HG02970 (cell line): ENCODE results near the gene MARCHF4.

ENCODE experiments used
- ATAC-seq: cut with Tn5 transposase; IDR thresholded peaks from one replicate; pipeline ENCODE4 v1.9.1; 2021; ENCODE audit warnings: mild to moderate bottlenecking, moderate library complexity, moderate number of reproducible peaks; ENCODE audit not compliant: unreplicated experiment, low FRiP score

Gene MARCHF4, protein sequence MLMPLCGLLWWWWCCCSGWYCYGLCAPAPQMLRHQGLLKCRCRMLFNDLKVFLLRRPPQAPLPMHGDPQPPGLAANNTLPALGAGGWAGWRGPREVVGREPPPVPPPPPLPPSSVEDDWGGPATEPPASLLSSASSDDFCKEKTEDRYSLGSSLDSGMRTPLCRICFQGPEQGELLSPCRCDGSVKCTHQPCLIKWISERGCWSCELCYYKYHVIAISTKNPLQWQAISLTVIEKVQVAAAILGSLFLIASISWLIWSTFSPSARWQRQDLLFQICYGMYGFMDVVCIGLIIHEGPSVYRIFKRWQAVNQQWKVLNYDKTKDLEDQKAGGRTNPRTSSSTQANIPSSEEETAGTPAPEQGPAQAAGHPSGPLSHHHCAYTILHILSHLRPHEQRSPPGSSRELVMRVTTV

GRCh38 chr2:216371721-216372702 lies at the start of gene MARCHF4:
TSS of gene MARCHF4 (minus strand) at chr2:216372483. CDS start at chr2:216370260, 2,223 bp downstream.
- ATAC-seq, result no peak

DNA sequence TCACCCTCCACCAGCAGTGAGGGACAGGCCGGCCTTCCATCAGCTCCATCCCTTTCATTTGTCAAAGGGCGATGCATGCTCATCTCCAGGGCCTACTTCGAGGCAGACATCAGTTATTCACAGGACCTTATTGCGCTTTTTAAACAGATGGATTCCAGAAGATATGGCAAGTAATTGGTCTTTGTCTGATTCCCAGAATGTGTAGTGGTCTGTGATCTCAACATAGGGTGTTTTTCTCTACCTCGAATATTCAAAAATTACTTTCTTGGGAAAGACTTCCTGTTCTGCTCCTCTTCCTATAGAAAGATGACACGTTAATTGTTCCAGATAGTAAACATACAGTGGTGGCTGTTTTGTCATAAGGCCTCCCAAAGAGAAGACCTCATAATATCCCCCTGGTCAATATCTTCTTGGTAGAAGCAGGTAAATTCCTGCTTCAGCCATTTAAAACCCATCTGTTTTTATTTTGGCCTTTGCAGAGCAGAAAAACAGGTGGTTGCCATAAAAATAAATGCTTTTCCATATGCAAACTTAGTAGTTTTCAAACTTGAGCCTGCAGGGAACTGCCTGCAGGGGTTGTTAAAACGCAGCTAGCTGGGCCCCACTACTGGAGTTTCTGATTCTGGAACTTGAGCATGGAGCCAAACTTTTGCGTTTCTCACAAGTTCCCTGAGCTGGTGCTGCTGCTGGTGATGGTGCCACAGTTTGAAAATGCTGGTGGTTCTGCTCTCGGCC lies 48.3 kb upstream of the MARCHF4 start:
- ATAC-seq, result no peak

- ATAC-seq, result no peak
Observed at GRCh38 chr2:216418981-216419380, 46.7 kb upstream of the MARCHF4 start.

DNA sequence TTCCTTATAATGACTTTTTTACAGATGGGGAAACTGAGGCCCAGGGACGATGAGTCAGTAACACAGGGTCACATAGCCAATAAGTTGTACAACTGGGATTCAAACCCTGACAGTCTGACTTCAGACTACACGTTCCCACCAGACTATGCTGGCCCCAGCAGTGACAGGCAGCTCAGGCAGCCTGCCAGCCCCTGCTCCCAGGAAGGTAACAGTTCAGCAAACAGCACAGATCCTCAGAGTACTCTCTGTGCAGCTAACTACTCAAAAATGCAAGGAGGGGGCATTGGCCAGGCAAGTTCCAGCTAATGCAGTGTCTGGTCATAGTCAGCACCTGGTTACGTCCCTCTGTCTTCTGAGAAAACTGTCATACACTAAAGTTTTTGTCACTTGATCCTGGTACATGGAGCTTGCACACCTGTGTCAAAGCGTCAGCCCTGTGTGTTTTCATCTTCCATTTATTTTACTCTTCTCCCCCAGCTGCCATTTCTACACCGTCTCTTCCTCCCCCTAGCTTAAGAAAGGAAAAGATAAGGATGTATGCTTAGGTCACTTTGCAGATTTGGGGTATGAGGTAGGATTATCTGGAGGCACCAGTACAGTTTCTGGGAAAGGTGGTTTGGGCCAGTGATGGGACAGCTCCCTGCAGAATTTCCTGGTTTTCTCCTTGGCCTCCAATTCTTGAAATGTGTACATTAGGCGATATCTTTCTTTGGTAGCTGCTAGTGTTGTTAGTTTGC lies 44.5 kb upstream of the MARCHF4 start:
- no peak for ATAC-seq

- ATAC-seq, result no peak
Observed at GRCh38 chr2:216415541-216415940, 43.3 kb upstream of the MARCHF4 start.

GRCh38 chr2:216414772-216415319 lies 42.6 kb upstream of the MARCHF4 start:
- no peak for ATAC-seq

- no peak for ATAC-seq
Observed at GRCh38 chr2:216413882-216414281, 41.6 kb upstream of the MARCHF4 start.

DNA sequence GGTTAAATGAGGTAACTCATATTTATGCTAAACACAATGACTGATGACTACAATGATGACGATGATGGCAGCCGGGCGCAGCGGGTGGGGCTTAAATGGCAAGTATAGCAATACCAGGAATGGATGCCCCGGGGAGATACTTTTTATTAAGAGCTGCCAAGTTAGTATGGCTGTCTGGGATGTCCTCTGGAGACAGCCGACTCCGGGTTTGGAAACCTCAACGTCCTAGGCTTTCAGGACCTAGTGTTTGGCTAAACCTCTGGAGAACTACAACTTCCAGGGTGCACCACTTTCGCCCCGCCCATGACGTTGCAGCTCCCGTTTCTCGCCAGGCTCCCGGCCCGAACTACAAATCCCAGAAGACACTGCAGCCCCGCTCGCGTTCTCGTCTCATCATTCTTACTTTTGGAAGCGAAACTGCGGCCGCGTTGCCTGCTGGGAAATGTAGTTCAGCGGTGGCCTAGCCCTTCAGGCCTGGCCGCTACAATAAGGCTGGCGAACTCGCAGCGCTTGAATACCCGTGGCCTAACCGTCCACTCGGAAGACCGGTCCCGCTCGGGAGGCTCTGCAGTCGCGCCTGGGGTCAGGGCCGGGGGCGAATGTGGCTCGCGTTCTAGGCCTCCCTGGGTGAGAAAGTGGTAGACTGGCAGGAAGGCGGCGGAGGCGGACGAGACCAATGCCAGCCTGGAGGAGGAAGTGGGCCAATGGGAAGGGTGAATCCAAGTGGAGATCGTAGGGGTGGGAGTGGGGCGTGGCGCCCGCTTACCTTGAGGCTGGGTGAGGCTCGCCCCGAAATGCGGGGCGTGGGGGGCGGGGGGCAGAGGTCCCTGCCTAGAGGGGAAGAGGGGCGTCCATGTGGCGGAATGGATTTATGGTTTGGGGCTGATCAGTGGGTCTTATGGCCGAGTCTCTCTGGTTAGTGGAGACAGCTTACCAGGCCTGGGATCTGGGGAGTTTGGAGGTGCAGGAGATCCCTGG lies 40.0 kb upstream of the MARCHF4 start, which contains the start of gene SMARCAL1:
Gene SMARCAL1 (plus strand): TSS at position 463 of the 978 bp plus-strand sequence. CDS start 2,221 bp downstream, outside the sequence.
- peak; percentile 93 for ATAC-seq

DNA sequence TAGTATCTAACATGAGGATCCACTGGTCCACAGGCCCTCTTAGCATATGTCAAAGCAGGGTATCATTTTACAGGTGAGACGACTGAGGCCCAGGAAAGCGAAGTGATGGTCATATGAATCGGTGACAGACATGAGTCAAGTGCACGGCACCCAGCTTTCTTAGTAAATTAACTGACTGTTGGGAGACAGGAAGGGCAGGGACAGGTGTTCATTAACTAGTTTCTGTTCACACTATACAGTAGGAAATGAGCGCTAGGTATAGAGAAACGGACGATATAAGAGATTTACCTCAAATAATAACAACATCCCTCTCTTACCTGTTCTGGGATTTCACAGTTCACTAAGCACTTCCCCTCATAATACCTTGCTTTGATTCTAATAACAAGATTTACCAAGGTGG lies 38.3 kb upstream of the MARCHF4 start:
- no peak for ATAC-seq

- no peak for ATAC-seq
Observed at GRCh38 chr2:216408426-216409290, 36.4 kb upstream of the MARCHF4 start.

DNA sequence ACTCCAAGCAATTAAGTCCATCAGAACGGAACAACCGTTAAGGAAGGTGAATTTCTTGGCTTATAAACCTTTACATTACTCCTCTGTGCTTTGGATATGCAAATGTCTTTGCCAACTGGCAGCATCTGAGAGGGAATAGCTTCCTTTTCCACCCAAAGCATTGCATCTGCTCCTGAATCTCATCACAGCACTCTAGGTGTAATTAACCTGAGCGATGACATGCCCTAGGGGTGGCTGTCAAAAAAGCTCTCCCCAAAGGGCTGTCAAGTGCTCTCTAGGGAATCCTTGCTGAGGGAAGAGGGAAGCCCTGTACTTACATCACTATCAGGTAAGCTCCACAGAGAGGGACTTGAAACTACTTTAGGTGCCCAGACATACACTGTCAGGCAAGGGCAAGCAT lies 34.5 kb upstream of the MARCHF4 start:
- ATAC-seq, result no peak

- ATAC-seq, result no peak
Observed at GRCh38 chr2:216405588-216405987, 33.3 kb upstream of the MARCHF4 start.

DNA sequence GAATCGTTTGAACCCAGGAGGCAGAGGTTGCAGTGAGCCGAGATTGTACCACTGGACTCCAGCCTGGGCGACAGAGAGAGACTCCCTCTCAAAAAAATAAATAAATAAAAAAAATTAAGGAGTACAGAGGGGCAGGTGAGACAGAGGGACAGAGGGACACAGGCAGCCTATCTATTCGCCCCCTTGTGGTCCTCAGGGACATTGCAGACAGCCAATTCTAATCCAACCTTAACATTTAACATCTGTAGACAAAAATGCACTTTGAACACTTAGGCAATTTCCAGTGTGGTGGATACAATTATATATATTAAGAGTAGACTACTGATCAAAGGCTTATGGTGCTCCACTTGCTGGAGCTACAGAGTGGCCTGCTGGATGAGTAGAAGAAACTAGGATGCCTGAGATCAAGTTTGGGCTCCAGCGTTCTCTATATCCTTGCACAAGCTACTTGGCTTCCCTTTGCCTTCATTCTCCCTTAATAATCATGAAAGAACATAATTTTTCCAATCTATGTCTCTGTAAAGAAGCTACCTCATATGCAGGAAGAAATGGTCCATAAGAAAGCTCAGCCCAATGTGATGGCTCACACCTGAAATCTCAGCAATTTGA lies 31.8 kb upstream of the MARCHF4 start:
- no peak for ATAC-seq

DNA sequence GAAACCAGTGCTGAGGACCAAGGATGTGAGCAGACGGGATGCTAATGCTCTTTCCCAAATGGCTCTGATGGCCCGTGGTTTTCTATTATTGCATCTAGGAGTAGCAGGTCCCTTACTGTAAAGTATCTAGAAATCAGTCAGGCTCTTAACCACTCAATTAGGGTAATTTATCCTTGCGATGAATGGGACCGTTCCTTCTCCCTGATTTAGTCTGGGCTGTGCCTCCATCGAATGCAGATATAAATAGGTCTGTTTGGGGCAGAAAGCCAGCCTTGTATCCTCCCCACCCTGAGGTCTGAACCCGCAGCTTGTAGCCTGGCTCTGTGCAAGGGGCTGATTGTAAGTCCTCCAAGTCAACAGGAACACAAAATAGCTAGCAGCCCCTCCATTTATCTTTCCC lies 30.5 kb upstream of the MARCHF4 start:
- ATAC-seq, result no peak

DNA sequence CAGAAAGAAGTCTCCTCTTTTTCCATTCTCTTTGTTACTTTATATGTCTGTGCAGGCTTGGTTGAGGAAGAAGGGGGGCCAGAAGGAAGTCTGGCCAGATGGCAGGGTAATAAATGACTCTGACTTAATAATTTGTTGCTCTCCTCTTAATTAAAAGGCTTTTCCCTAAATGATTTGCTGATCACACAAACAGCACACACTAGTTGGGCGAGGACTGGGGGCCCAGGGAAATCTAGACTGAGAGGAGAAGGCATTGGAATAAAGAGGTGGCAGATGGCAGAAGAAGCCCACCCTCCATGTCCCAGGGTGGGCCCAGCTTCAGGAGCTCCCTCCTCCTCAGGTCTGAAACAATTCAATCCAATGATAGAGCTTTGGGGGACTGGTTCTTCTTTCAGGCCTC lies 27.3 kb upstream of the MARCHF4 start:
- ATAC-seq, result no peak

- no peak for ATAC-seq
Observed at GRCh38 chr2:216394881-216395280, 22.6 kb upstream of the MARCHF4 start.
